ENCODE measurements around the gene IRF2BP1.

Gene IRF2BP1

GRCh38 chr19:45881082-45881908, 4.6 kb downstream of the IRF2BP1 start:
- H3K27ac ChIP-seq = no peak overlapping the region
- H3K4me3 ChIP-seq = no peak overlapping the region
- DNase-seq (ENCODE audit: low read depth, low spot score) = no peak
- H3K36me3 ChIP-seq (ENCODE audit: insufficient read depth, low read length) = no peaks in the 10 kb centered on the region
- TF ChIP-seq POLR2AphosphoS5 (IDR thresholded peaks at IDR 0.05; ENCODE audit: borderline replicate concordance, low read depth, low read length) (no peak), FOXP2 (optimal IDR thresholded peaks at IDR 0.05; ENCODE audit: control extremely low read depth, extremely low read length, insufficient read depth) (no peak), EZH2 (IDR thresholded peaks at IDR 0.05) (no peak)
- H3K9ac ChIP-seq (ENCODE audit: insufficient read length) = no peak overlapping the region
- H3K9me3 ChIP-seq (ENCODE audit: low read depth, low read length) = no peaks in the 10 kb centered on the region

GRCh38 chr19:45879971-45880370, 6.0 kb downstream of the IRF2BP1 start:
- H3K4me3 ChIP-seq = no peak overlapping the region
- H3K9me3 ChIP-seq (ENCODE audit: low read depth, low read length) = no peaks in the 10 kb centered on the region
- DNase-seq (ENCODE audit: low read depth, low spot score) = no peak
- no peak for TF ChIP-seq EZH2 (IDR thresholded peaks at IDR 0.05)
- no peak for TF ChIP-seq POLR2AphosphoS5 (IDR thresholded peaks at IDR 0.05; ENCODE audit: borderline replicate concordance, low read depth, low read length)
- TF ChIP-seq FOXP2 (optimal IDR thresholded peaks at IDR 0.05; ENCODE audit: control extremely low read depth, extremely low read length, insufficient read depth) = no peak
- H3K36me3 ChIP-seq (ENCODE audit: insufficient read depth, low read length) = no peaks in the 10 kb centered on the region
- no peak overlapping the region for H3K9ac ChIP-seq (ENCODE audit: insufficient read length)
- no peak overlapping the region for H3K27ac ChIP-seq

GRCh38 chr19:45879055-45879454, 6.9 kb downstream of the IRF2BP1 start:
- no peak for DNase-seq (ENCODE audit: low read depth, low spot score)
- H3K4me3 ChIP-seq = no peak overlapping the region
- no peak overlapping the region for H3K9ac ChIP-seq (ENCODE audit: insufficient read length)
- no peak for TF ChIP-seq POLR2AphosphoS5 (IDR thresholded peaks at IDR 0.05; ENCODE audit: borderline replicate concordance, low read depth, low read length)
- TF ChIP-seq EZH2 (IDR thresholded peaks at IDR 0.05) = no peak
- no peak for TF ChIP-seq FOXP2 (optimal IDR thresholded peaks at IDR 0.05; ENCODE audit: control extremely low read depth, extremely low read length, insufficient read depth)
- no peak overlapping the region for H3K27ac ChIP-seq
- no peaks in the 10 kb centered on the region for H3K36me3 ChIP-seq (ENCODE audit: insufficient read depth, low read length)
- H3K9me3 ChIP-seq (ENCODE audit: low read depth, low read length) = no peaks in the 10 kb centered on the region

GRCh38 chr19:45878043-45878794, 7.7 kb downstream of the IRF2BP1 start:
- TF ChIP-seq FOXP2 (optimal IDR thresholded peaks at IDR 0.05; ENCODE audit: control extremely low read depth, extremely low read length, insufficient read depth) = no peak
- no peak for TF ChIP-seq POLR2AphosphoS5 (IDR thresholded peaks at IDR 0.05; ENCODE audit: borderline replicate concordance, low read depth, low read length)
- TF ChIP-seq EZH2 (IDR thresholded peaks at IDR 0.05) = no peak
- Histone ChIP-seq H3K27ac (no peak overlapping the region), H3K4me3 (no peak overlapping the region), H3K9me3 (ENCODE audit: low read depth, low read length) (no peaks in the 10 kb centered on the region), H3K36me3 (ENCODE audit: insufficient read depth, low read length) (no peaks in the 10 kb centered on the region), H3K9ac (ENCODE audit: insufficient read length) (no peak overlapping the region)
- no peak for DNase-seq (ENCODE audit: low read depth, low spot score)

- Histone ChIP-seq H3K27ac (no peak overlapping the region), H3K9me3 (ENCODE audit: low read depth, low read length) (no peaks in the 10 kb centered on the region), H3K36me3 (ENCODE audit: insufficient read depth, low read length) (no peaks in the 10 kb centered on the region), H3K9ac (ENCODE audit: insufficient read length) (no peak overlapping the region), H3K4me3 (no peak overlapping the region)
- DNase-seq (ENCODE audit: low read depth, low spot score) = no peak
- no peak for TF ChIP-seq POLR2AphosphoS5 (IDR thresholded peaks at IDR 0.05; ENCODE audit: borderline replicate concordance, low read depth, low read length)
- no peak for TF ChIP-seq FOXP2 (optimal IDR thresholded peaks at IDR 0.05; ENCODE audit: control extremely low read depth, extremely low read length, insufficient read depth)
- TF ChIP-seq EZH2 (IDR thresholded peaks at IDR 0.05) = no peak
Observed at GRCh38 chr19:45876411-45877197, 9.3 kb downstream of the IRF2BP1 start.

GRCh38 chr19:45876161-45876410, 9.9 kb downstream of the IRF2BP1 start:
- no peak overlapping the region for H3K4me3 ChIP-seq
- TF ChIP-seq FOXP2 (optimal IDR thresholded peaks at IDR 0.05; ENCODE audit: control extremely low read depth, extremely low read length, insufficient read depth) (no peak), POLR2AphosphoS5 (IDR thresholded peaks at IDR 0.05; ENCODE audit: borderline replicate concordance, low read depth, low read length) (no peak), EZH2 (IDR thresholded peaks at IDR 0.05) (no peak)
- H3K9me3 ChIP-seq (ENCODE audit: low read depth, low read length) = no peaks in the 10 kb centered on the region
- no peaks in the 10 kb centered on the region for H3K36me3 ChIP-seq (ENCODE audit: insufficient read depth, low read length)
- no peak overlapping the region for H3K27ac ChIP-seq
- H3K9ac ChIP-seq (ENCODE audit: insufficient read length) = no peak overlapping the region
- no peak for DNase-seq (ENCODE audit: low read depth, low spot score)

- no peak overlapping the region for H3K27ac ChIP-seq
- H3K4me3 ChIP-seq = no peak overlapping the region
- H3K9me3 ChIP-seq (ENCODE audit: low read depth, low read length) = no peaks in the 10 kb centered on the region
- no peak for DNase-seq (ENCODE audit: low read depth, low spot score)
- TF ChIP-seq POLR2AphosphoS5 (IDR thresholded peaks at IDR 0.05; ENCODE audit: borderline replicate concordance, low read depth, low read length) (no peak), EZH2 (IDR thresholded peaks at IDR 0.05) (no peak), FOXP2 (optimal IDR thresholded peaks at IDR 0.05; ENCODE audit: control extremely low read depth, extremely low read length, insufficient read depth) (no peak)
- H3K9ac ChIP-seq (ENCODE audit: insufficient read length) = no peak overlapping the region
- no peaks in the 10 kb centered on the region for H3K36me3 ChIP-seq (ENCODE audit: insufficient read depth, low read length)
Observed at GRCh38 chr19:45874620-45874966, 11.3 kb downstream of the IRF2BP1 start.

- no peak overlapping the region for H3K4me3 ChIP-seq
- no peaks in the 10 kb centered on the region for H3K36me3 ChIP-seq (ENCODE audit: insufficient read depth, low read length)
- no peaks in the 10 kb centered on the region for H3K9me3 ChIP-seq (ENCODE audit: low read depth, low read length)
- TF ChIP-seq POLR2AphosphoS5 (IDR thresholded peaks at IDR 0.05; ENCODE audit: borderline replicate concordance, low read depth, low read length) = no peak
- no peak for TF ChIP-seq FOXP2 (optimal IDR thresholded peaks at IDR 0.05; ENCODE audit: control extremely low read depth, extremely low read length, insufficient read depth)
- no peak for TF ChIP-seq EZH2 (IDR thresholded peaks at IDR 0.05)
- no peak overlapping the region for H3K9ac ChIP-seq (ENCODE audit: insufficient read length)
- no peak overlapping the region for H3K27ac ChIP-seq
- DNase-seq (ENCODE audit: low read depth, low spot score) = no peak
Observed at GRCh38 chr19:45873219-45873772, 12.6 kb downstream of the IRF2BP1 start.
